Adrenal gland (tissue), 12 donors: Measurements from ENCODE around the gene SLTM. TPM values are rescaled to one million over a fixed set of nuclear protein-coding genes. Genes with fewer than 3 reads are reported as not detected.

Experiments used
- DNase-seq, 7 donors: peaks; one replicate each; pipeline ENCODE4 v3.0.0-alpha.2; 2019 to 2020
- H3K27ac ChIP-seq, 5 donors: fragments of 200-600 bp; sonication (generic) in 4 of 5; 1 replicate in 3 of 5; 2 replicates in 2 of 5; pipeline versions ENCODE4 v1.5.1 to v1.8.0; 2016 to 2020; ENCODE audit warnings: mild to moderate bottlenecking in 1 of 5
- H3K27me3 ChIP-seq: fragments of 200-600 bp; 2 replicates; pipeline ENCODE4 v1.8.0; 2021
- H3K36me3 ChIP-seq, 2 donors: fragments of 200-600 bp; replicated peaks in 1 of 2; 1 replicate in 1 of 2; 2 replicates in 1 of 2; pipeline versions ENCODE4 v1.5.1 to v1.8.0; 2018 to 2022
- H3K4me1 ChIP-seq, 2 donors: fragments of 200-600 bp; replicated peaks in 1 of 2; 1 replicate in 1 of 2; 2 replicates in 1 of 2; pipeline versions ENCODE4 v1.5.1 to v1.8.0; 2018 to 2021
- H3K4me3 ChIP-seq, 4 donors: fragments of 200-600 bp; sonication (generic) in 3 of 4; one replicate each; pipeline ENCODE4 v1.5.1; 2016 to 2018
- H3K9me3 ChIP-seq, 3 donors: fragments of 200-600 bp; sonication (generic) in 1 of 3; replicated peaks in 1 of 3; 1 replicate in 2 of 3; 2 replicates in 1 of 3; pipeline versions ENCODE4 v1.5.1 to v1.8.0; 2016 to 2021
- CTCF ChIP-seq, 6 experiments: fragments of 450-650 bp in 4 of 6; fragments of 200-600 bp in 2 of 6; sonication (generic) in 1 of 6; IDR thresholded peaks; 1 replicate in 5 of 6; 2 replicates in 1 of 6; pipeline versions ENCODE4 v1.5.1 to v1.8.0; 2016 to 2021; ENCODE audit warnings: antibody characterized with exemption in 6 of 6, mild to moderate bottlenecking in 2 of 6, moderate library complexity in 1 of 6
- POLR2A ChIP-seq, 2 donors: fragments of 450-650 bp; IDR thresholded peaks; one replicate each; pipeline ENCODE4 v1.6.1; 2017; ENCODE audit warnings: antibody characterized with exemption in 2 of 2, mild to moderate bottlenecking in 2 of 2, moderate library complexity in 1 of 2
- WGBS, 4 donors: extraction: QIAGEN DNeasy Blood & Tissue Kit in 2 of 4; methylation state at CpG; one replicate each; pipeline versions ENCODE4 v1.1.5 to v1.1.7; 2013 to 2017; 5-methylcytosine and 5-hydroxymethylcytosine counted together
- intact Hi-C, 2 donors: fragments of 100-400 bp; cut with DNase I; formaldehyde crosslinking; loops; one replicate each; pipeline versions ENCODE4 v1.14.1 to v1.15.0; 2022 to 2023
- polyA plus RNA-seq, 3 donors: library from polyadenylated mRNA; stranded (reverse); fragments of 200-250 nt in 2 of 3; fragments of 350-450 nt in 1 of 3; fragmentation: Illumina TruSeq in 1 of 3; extraction: RNeasy Lipid Tissue Mini Kit (QIAGEN cat#74804) in 1 of 3; gene quantifications; one replicate each; pipeline ENCODE4 v1.2.3, GENCODE V29; 2013 to 2014
- total RNA-seq, 9 donors: library from RNA; depleted of rRNA in 4 of 9; stranded (reverse); fragments of >200 nt in 4 of 9; fragments of 120-200 nt in 1 of 9; fragmentation: NEBNext Ultra II Directional in 1 of 9; extraction: Animal tissue kit (Norgen Biotek cat#: 25700) in 1 of 9; gene quantifications; one replicate each; pipeline versions ENCODE4 v1.1.0 to v1.2.4, GENCODE V29; 2013 to 2023
- donor health status: healthy with polysubstance abuse.
- donor health status: Bipolar disorder and iron deficiency.
- donor health status: DM: yes; HTN: yes; CAD: no.
- donor health status: DM: no; HTN: no; CAD: no.
- donor health status: DM: no; HTN: no; CAD: no.
- donor health status: DM: yes; HTN: yes; CAD: no.

SLTM gene
- total and polyA plus RNA-seq, 12 donors: 31.4 to 87.0 (median 53.2) TPM

GRCh38 chr15:58934114-58934447 is 602 bp upstream of the SLTM start:
- intact Hi-C loops: loop anchor here in 1 of 2 donors (10.0 kb wide), 1 partner anchor 889 kb away; no protein-coding TSS in a partner anchor
- peak overlapping the region; percentile 73 to 100 (median 98) for H3K27ac ChIP-seq
- H3K36me3 ChIP-seq: peaks cover 0 to 1% of the 10 kb centered on the region in 2 donors
- no peak for TF ChIP-seq POLR2A (IDR thresholded peaks at IDR 0.05)
- TF ChIP-seq CTCF (IDR thresholded peaks at IDR 0.05): peak in 1 of 6 experiments; percentile 1
- H3K27me3 ChIP-seq: no peaks in the 10 kb centered on the region
- DNase-seq: no peak
- no peaks in the 10 kb centered on the region for H3K9me3 ChIP-seq
- H3K4me1 ChIP-seq: peaks cover 18 to 26% of the 10 kb centered on the region in 2 donors
- WGBS, 4 donors: 16 to 18% (median 17%) methylated on average over 4 of the region's 4 CpGs
- peak overlapping the region in 3 of 4 donors; percentile 75 to 80 (median 78) for H3K4me3 ChIP-seq

DNA sequence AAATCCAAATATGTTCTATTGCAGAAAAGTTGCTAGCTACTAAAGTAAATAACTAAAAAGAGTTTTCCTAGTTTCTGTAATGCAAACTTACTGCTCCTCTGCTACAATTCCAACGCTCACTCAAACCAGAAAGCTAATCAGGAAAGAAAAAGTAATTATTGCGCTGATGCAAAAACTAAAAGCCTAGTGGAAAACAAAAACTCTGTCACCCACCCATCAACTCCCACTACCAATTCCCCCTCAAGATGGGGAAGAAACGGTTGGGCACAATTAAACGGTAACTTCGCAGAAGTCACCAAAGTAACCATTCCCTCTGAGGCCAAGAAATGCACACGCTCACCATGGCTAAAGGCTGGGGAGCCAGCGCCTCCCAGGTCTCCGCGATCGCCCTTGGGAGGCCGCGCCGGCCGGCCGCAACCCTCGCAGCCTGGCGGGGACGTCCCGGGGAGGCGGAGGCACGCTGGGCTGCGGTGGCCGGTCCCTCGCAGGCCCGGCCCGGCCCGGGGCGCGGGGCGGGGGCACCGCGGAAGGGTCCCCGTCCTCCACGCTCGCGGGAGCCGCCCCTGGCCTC is 684 bp downstream of the SLTM start:
- no peaks in the 10 kb centered on the region for H3K9me3 ChIP-seq
- TF ChIP-seq POLR2A (IDR thresholded peaks at IDR 0.05) (no peak), CTCF (IDR thresholded peaks at IDR 0.05) (no peak)
- DNase-seq: peak in 5 of 7 donors; percentile 32 to 62 (median 55)
- intact Hi-C loops: loop anchor here in 1 of 2 donors (10.0 kb wide), 1 partner anchor 888 kb away; no protein-coding TSS in a partner anchor
- 0 to 1% (median 1%) methylated on average over 5 to 37 of the region's 37 CpGs for WGBS, 4 donors
- H3K4me1 ChIP-seq: peaks cover 18 to 26% of the 10 kb centered on the region in 2 donors
- H3K27me3 ChIP-seq: no peaks in the 10 kb centered on the region
- H3K36me3 ChIP-seq: peaks cover 0 to 13% of the 10 kb centered on the region in 2 donors
- H3K4me3 ChIP-seq: peak overlapping the region; percentile 44 to 80 (median 70)
- peak overlapping the region; percentile 73 to 100 (median 98) for H3K27ac ChIP-seq

DNA sequence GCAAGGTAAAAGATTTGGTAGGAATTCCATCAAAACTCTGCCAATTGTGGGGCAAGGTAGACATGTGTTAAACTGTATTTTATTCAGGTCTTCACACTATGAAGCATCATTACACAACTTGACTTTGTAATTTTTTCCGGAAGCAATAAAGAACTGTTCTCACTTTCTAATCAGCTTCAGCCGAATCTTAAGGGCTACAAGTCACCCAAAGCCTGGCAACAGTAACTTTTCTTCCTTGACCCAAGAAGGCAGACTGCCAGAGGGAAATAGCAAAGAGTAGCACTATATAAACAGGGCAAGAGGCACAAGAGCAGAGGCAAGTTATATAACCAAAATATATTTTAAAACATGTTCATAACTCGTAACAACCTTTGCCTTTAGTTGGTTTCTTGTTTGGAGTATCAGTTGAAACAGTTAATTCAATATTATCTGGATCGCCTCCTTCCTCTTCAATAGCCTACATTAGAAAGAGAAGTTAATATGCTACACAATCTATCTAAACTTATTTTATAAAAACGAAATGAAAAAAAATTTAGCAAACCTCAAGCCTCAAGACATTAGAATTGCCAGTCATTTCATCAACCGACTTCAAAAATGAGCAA is 1.4 kb downstream of the SLTM start:
- peak in 3 of 7 donors; percentile 36 to 45 (median 45) for DNase-seq
- Histone ChIP-seq H3K4me3 (peak overlapping the region in 3 of 4 donors; percentile 63 to 80 (median 78)), H3K9me3 (no peaks in the 10 kb centered on the region), H3K36me3 (peaks cover 0 to 20% of the 10 kb centered on the region in 2 donors), H3K27me3 (no peaks in the 10 kb centered on the region), H3K27ac (peak overlapping the region in 4 of 5 donors; percentile 97 to 100 (median 98)), H3K4me1 (peaks cover 18 to 26% of the 10 kb centered on the region in 2 donors)
- intact Hi-C loops: loop anchor here in 1 of 2 donors (10.0 kb wide), 1 partner anchor 887 kb away; no protein-coding TSS in a partner anchor
- WGBS, 4 donors: 1 to 2% (median 1%) methylated on average over 6 of the region's 6 CpGs
- TF ChIP-seq CTCF (IDR thresholded peaks at IDR 0.05) (no peak), POLR2A (IDR thresholded peaks at IDR 0.05) (peak in 1 of 2 donors; percentile 21)

- no peak for DNase-seq
- no peaks in the 10 kb centered on the region for H3K9me3 ChIP-seq
- no peaks in the 10 kb centered on the region for H3K27me3 ChIP-seq
- no peak overlapping the region for H3K4me3 ChIP-seq
- H3K4me1 ChIP-seq: peaks cover 22 to 35% of the 10 kb centered on the region in 2 donors
- WGBS, 4 donors: 89 to 95% (median 92%) methylated on average over 11 of the region's 11 CpGs
- intact Hi-C loops: loop anchor here in 1 of 2 donors (10.0 kb wide), 2 partner anchors 155 to 885 kb away; partner anchors contain the start of gene MINDY2
- no peak overlapping the region for H3K27ac ChIP-seq
- no peak for TF ChIP-seq POLR2A (IDR thresholded peaks at IDR 0.05)
- no peak for TF ChIP-seq CTCF (IDR thresholded peaks at IDR 0.05)
- H3K36me3 ChIP-seq: peaks cover 0 to 35% of the 10 kb centered on the region in 2 donors
Observed at GRCh38 chr15:58929891-58930416, 3.5 kb downstream of the SLTM start.
